ENCODE results near the gene NPAS4. TPM values are rescaled to one million over a fixed set of nuclear protein-coding genes. Genes with fewer than 3 reads are reported as not detected.
A peak's percentile ranks its signal among the peaks of the same experiment; 100 is the strongest.

Gene NPAS4
- total and polyA plus RNA-seq, 9 of the 15 experiments (the other 6 are each of a cell fraction or from before 2014, with no cell fraction given): not detected

- TF ChIP-seq, protein P1, sequence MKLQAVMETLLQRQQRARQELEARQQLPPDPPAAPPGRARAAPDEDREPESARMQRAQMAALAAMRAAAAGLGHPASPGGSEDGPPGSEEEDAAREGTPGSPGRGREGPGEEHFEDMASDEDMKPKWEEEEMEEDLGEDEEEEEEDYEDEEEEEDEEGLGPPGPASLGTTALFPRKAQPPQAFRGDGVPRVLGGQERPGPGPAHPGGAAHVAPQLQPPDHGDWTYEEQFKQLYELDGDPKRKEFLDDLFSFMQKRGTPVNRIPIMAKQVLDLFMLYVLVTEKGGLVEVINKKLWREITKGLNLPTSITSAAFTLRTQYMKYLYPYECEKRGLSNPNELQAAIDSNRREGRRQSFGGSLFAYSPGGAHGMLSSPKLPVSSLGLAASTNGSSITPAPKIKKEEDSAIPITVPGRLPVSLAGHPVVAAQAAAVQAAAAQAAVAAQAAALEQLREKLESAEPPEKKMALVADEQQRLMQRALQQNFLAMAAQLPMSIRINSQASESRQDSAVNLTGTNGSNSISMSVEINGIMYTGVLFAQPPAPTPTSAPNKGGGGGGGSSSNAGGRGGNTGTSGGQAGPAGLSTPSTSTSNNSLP (IDR thresholded peaks at IDR 0.05; ENCODE audit: borderline replicate concordance, low read depth, low read length): no peak
- TF ChIP-seq EHMT2 (IDR thresholded peaks at IDR 0.05): no peak
- no peak for TF ChIP-seq MCM5 (IDR thresholded peaks at IDR 0.05; ENCODE audit: low read depth)
- 0 out of 2 replicates have a peak, but pooled peaks have one; percentile 57 for TF ChIP-seq XRCC5 (IDR thresholded peaks at IDR 0.05; ENCODE audit: low read depth, low read length)
- no peak for TF ChIP-seq HDAC8 (tag; IDR thresholded peaks at IDR 0.05)
- no peak for TF ChIP-seq MITF (IDR thresholded peaks at IDR 0.05)
- TF ChIP-seq MAX (CRISPR knock-in tag; IDR thresholded peaks at IDR 0.05): 0 out of 2 replicates have a peak, but pooled peaks have one; percentile 26
- TF ChIP-seq SAP30 (IDR thresholded peaks at IDR 0.05; ENCODE audit: borderline replicate concordance, insufficient read depth, low read depth, low read length, poor library complexity, severe bottlenecking): no peak
Observed at GRCh38 chr11:66429983-66430602, 9.3 kb downstream of the NPAS4 start (continued).
